ENCODE data around the gene BLVRB. TPM values are rescaled to one million over a fixed set of nuclear protein-coding genes. Genes with fewer than 3 reads are reported as not detected.

The BLVRB gene
- total RNA-seq, 1 donor from 2014 or later: 53.1 TPM

DNA sequence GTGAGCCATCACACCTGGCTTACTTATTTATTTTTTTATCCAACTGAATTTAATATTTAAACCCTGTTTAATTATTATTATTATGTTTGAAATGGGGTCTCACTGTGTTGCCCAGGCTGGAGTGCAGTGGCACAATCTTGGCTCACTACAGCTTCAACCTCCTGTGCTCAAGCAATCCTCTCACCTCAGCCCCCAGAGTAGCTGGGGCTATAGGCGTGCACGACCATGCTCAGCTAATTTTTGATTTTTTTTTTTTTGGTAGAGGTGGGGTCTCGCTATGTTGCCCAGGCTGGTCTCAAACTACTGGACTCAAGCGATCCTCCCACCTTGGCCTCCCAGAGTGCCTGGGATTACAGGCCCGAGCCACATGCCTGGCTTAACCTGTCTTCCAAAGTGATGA lies 33.8 kb upstream of the BLVRB start:
- peaks cover 28% of the 10 kb centered on the region for H3K27me3 Mint-ChIP-seq (ENCODE audit: low read depth)
- H3K27ac Mint-ChIP-seq (ENCODE audit: unreplicated experiment): no peak overlapping the region
- no peak overlapping the region for H3K4me3 Mint-ChIP-seq (ENCODE audit: unreplicated experiment)
- H3K4me1 Mint-ChIP-seq (ENCODE audit: low read depth): no peaks in the 10 kb centered on the region
- DNase-seq (ENCODE audit: low spot score): no peak
- no peaks in the 10 kb centered on the region for H3K9me3 Mint-ChIP-seq (ENCODE audit: low read depth)
- TF ChIP-seq, protein P1, sequence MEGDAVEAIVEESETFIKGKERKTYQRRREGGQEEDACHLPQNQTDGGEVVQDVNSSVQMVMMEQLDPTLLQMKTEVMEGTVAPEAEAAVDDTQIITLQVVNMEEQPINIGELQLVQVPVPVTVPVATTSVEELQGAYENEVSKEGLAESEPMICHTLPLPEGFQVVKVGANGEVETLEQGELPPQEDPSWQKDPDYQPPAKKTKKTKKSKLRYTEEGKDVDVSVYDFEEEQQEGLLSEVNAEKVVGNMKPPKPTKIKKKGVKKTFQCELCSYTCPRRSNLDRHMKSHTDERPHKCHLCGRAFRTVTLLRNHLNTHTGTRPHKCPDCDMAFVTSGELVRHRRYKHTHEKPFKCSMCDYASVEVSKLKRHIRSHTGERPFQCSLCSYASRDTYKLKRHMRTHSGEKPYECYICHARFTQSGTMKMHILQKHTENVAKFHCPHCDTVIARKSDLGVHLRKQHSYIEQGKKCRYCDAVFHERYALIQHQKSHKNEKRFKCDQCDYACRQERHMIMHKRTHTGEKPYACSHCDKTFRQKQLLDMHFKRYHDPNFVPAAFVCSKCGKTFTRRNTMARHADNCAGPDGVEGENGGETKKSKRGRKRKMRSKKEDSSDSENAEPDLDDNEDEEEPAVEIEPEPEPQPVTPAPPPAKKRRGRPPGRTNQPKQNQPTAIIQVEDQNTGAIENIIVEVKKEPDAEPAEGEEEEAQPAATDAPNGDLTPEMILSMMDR (IDR thresholded peaks at IDR 0.05): no peak
- H3K36me3 Mint-ChIP-seq (ENCODE audit: low read depth): peaks cover 3% of the 10 kb centered on the region

DNA sequence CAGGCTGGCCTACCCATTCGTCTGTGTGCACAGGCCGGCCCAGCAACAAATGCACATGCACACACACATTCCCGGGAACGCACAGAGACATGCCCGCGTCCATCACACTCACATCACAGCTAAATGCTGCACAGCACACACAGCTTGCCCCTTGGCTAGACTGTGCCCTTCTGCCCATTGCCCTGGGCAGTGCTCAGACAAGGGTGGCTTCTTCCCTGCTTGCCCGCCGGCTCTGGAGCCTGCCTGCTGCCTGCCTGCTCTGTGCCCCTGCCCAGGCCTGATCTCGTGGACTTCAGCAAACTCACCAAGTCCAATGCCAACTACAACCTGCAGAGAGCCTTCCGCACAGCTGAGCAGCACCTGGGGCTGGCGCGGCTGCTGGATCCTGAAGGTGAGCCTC lies 31.7 kb upstream of the BLVRB start:
- TF ChIP-seq, protein P1 (IDR thresholded peaks at IDR 0.05): no peak
- no peak overlapping the region for H3K27ac Mint-ChIP-seq (ENCODE audit: unreplicated experiment)
- peaks cover 27% of the 10 kb centered on the region for H3K27me3 Mint-ChIP-seq (ENCODE audit: low read depth)
- peaks cover 3% of the 10 kb centered on the region for H3K9me3 Mint-ChIP-seq (ENCODE audit: low read depth)
- peaks cover 6% of the 10 kb centered on the region for H3K36me3 Mint-ChIP-seq (ENCODE audit: low read depth)
- no peak for DNase-seq (ENCODE audit: low spot score)
- no peaks in the 10 kb centered on the region for H3K4me1 Mint-ChIP-seq (ENCODE audit: low read depth)
- H3K4me3 Mint-ChIP-seq (ENCODE audit: unreplicated experiment): no peak overlapping the region

DNA sequence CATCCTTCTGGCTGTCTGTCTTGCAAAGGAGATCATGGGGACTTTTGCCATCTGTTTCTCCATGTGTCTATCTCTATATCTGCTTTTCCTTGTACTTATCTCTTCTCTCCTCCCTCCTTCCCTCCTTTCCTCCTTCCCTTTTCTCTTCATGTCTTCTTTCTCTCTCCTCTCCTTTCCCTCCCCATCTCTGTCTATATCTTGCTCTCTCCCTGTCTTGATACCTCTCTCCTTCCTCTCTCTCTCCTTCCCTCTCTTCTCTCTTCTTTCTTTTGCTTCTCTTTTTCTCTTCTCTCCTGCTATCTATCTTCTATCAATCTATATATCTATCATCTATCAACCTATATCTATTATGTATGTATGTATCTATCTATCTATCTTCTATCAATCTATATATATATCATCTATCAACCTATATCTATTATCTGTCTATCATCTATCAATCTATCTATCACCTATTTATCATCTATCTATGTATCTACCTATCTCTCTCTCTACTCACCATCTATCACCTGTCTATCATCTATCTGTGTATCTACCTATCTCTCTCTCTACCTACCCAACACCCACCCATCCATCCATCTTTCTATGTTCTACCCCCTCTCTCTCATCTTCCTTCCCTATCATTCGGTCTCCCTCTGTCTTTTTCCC lies 28.8 kb upstream of the BLVRB start:
- peaks cover 8% of the 10 kb centered on the region for H3K36me3 Mint-ChIP-seq (ENCODE audit: low read depth)
- H3K27ac Mint-ChIP-seq (ENCODE audit: unreplicated experiment): no peak overlapping the region
- H3K9me3 Mint-ChIP-seq (ENCODE audit: low read depth): peaks cover 6% of the 10 kb centered on the region
- no peak for DNase-seq (ENCODE audit: low spot score)
- no peak overlapping the region for H3K4me3 Mint-ChIP-seq (ENCODE audit: unreplicated experiment)
- no peaks in the 10 kb centered on the region for H3K4me1 Mint-ChIP-seq (ENCODE audit: low read depth)
- H3K27me3 Mint-ChIP-seq (ENCODE audit: low read depth): peaks cover 23% of the 10 kb centered on the region
- TF ChIP-seq, protein P1 (IDR thresholded peaks at IDR 0.05): no peak

DNA sequence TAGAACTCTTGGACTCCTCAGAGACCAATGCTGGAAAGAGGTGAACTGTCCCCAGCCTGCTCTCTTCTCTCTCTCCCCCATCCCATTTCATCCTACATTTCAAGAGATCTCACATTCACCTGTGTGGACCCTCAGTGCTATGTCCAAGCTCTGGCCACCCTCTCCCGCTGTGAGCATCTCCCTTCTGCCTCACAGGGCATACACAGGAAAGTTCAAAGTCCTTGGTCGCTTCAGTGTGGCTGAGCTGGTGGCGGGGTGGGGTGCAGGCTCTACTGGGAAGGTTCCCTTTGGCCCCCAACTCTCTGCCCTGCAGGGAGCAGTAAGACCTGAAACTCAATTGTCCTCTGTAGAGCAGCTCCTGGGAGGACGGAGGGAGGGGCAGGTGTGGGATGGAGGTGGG lies 28.2 kb upstream of the BLVRB start:
- no peak for DNase-seq (ENCODE audit: low spot score)
- TF ChIP-seq, protein P1 (IDR thresholded peaks at IDR 0.05): no peak
- no peaks in the 10 kb centered on the region for H3K4me1 Mint-ChIP-seq (ENCODE audit: low read depth)
- peaks cover 23% of the 10 kb centered on the region for H3K27me3 Mint-ChIP-seq (ENCODE audit: low read depth)
- no peak overlapping the region for H3K27ac Mint-ChIP-seq (ENCODE audit: unreplicated experiment)
- no peak overlapping the region for H3K4me3 Mint-ChIP-seq (ENCODE audit: unreplicated experiment)
- peaks cover 6% of the 10 kb centered on the region for H3K9me3 Mint-ChIP-seq (ENCODE audit: low read depth)
- peaks cover 8% of the 10 kb centered on the region for H3K36me3 Mint-ChIP-seq (ENCODE audit: low read depth)

DNA sequence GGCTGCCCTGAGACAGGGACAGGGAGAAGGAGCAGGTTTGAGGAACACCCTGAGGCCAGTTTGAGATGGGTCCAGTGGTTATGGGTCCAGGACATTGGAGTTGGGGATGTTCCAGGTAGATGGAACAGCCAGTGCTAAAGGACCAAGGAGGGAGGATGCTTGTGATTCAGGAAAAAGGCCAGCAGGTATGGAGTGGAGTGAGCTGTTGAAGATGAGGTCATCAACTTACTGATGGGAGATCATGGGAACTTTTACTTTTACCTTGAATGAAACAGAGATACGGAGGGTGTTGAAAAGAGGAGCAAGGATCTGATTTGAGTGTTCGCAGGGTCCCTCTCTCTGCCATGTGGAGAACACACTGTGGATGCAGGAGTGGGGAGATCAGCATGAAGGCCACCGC lies 26.7 kb upstream of the BLVRB start:
- Mint-ChIP-seq H3K27ac (ENCODE audit: unreplicated experiment) (no peak overlapping the region), H3K9me3 (ENCODE audit: low read depth) (peaks cover 6% of the 10 kb centered on the region), H3K4me3 (ENCODE audit: unreplicated experiment) (no peak overlapping the region), H3K36me3 (ENCODE audit: low read depth) (peaks cover 8% of the 10 kb centered on the region), H3K27me3 (ENCODE audit: low read depth) (peaks cover 30% of the 10 kb centered on the region), H3K4me1 (ENCODE audit: low read depth) (peaks cover 6% of the 10 kb centered on the region)
- TF ChIP-seq, protein P1 (IDR thresholded peaks at IDR 0.05): no peak
- DNase-seq (ENCODE audit: low spot score): no peak
